GM23248 (cell line): Measurements from ENCODE around the gene SNX7. TPM values are rescaled to one million over a fixed set of nuclear protein-coding genes. Genes with fewer than 3 reads are reported as not detected.
A peak's percentile ranks its signal among the peaks of the same experiment; 100 is the strongest.

ENCODE experiments used
- DNase-seq: peaks from one replicate; pipeline ENCODE4 v3.0.0-alpha.2; 2015
- H2AFZ ChIP-seq: fragments of 200-600 bp; sonication (generic); 2 replicates; pipeline ENCODE4 v1.6.1; 2016; ENCODE audit warnings: antibody characterized with exemption
- H3F3A ChIP-seq: fragments of 200-600 bp; sonication (generic); 2 replicates; pipeline ENCODE4 v1.6.1; 2016; ENCODE audit warnings: mild to moderate bottlenecking, antibody characterized with exemption, mixed run types; ENCODE audit not compliant: insufficient read depth
- H3K27ac ChIP-seq: fragments of 200-600 bp; sonication (generic); 2 replicates; pipeline ENCODE4 v1.5.1; 2016; ENCODE audit warnings: mild to moderate bottlenecking
- H3K27me3 ChIP-seq: fragments of 200-600 bp; sonication (generic); replicated peaks from 2 replicates; pipeline ENCODE4 v1.6.1; 2016; ENCODE audit warnings: mild to moderate bottlenecking; ENCODE audit not compliant: insufficient read depth
- H3K36me3 ChIP-seq: fragments of 200-600 bp; sonication (generic); 2 replicates; pipeline ENCODE4 v1.6.1; 2016; ENCODE audit warnings: low read depth, mild to moderate bottlenecking
- H3K4me1 ChIP-seq: fragments of 200-600 bp; sonication (generic); 2 replicates; pipeline ENCODE4 v1.6.1; 2016; ENCODE audit warnings: mild to moderate bottlenecking; ENCODE audit not compliant: insufficient read depth
- H3K4me2 ChIP-seq: fragments of 200-600 bp; sonication (generic); one replicate; pipeline ENCODE4 v1.6.1; 2016; ENCODE audit warnings: mild to moderate bottlenecking; ENCODE audit not compliant: unreplicated experiment
- H3K4me3 ChIP-seq: fragments of 200-600 bp; sonication (generic); 2 replicates; pipeline ENCODE4 v1.5.1; 2016; ENCODE audit warnings: mild to moderate bottlenecking
- H3K79me2 ChIP-seq: fragments of 200-600 bp; sonication (generic); 2 replicates; pipeline ENCODE4 v1.6.1; 2016; ENCODE audit warnings: mild to moderate bottlenecking; ENCODE audit not compliant: insufficient read depth
- H3K9ac ChIP-seq: fragments of 200-600 bp; sonication (generic); 2 replicates; pipeline ENCODE4 v1.6.1; 2016; ENCODE audit warnings: mild to moderate bottlenecking
- H3K9me2 ChIP-seq: fragments of 200-600 bp; sonication (generic); 2 replicates; pipeline ENCODE4 v1.6.1; 2016; ENCODE audit warnings: mixed run types, mild to moderate bottlenecking, moderate library complexity; ENCODE audit not compliant: insufficient read depth
- H3K9me3 ChIP-seq: fragments of 200-600 bp; sonication (generic); one replicate; pipeline ENCODE4 v1.6.1; 2017; ENCODE audit warnings: low read depth
- H4K20me1 ChIP-seq: fragments of 200-600 bp; sonication (generic); 2 replicates; pipeline ENCODE4 v1.6.0; 2016; ENCODE audit not compliant: insufficient read depth
- EZH2 ChIP-seq: fragments of 200-600 bp; sonication (generic); IDR thresholded peaks from 2 replicates; pipeline ENCODE4 v1.6.1; 2018; ENCODE audit warnings: antibody characterized with exemption, mild to moderate bottlenecking; ENCODE audit not compliant: insufficient read depth, poor library complexity, severe bottlenecking
- EZH2phosphoT487 ChIP-seq: fragments of 200-600 bp; sonication (generic); IDR thresholded peaks from 2 replicates; pipeline ENCODE4 v1.6.1; 2018; ENCODE audit warnings: antibody characterized with exemption, moderate library complexity, mild to moderate bottlenecking, low read depth; ENCODE audit not compliant: insufficient read depth
- WGBS, 2 experiments: methylation state at CpG; one replicate each; pipeline ENCODE4 v1.1.6; 2015 to 2017; ENCODE audit warnings: low lambda C conversion rate in 2 of 2, low coverage in 1 of 2; ENCODE audit errors: missing lambda C conversion rate in 2 of 2; 5-methylcytosine and 5-hydroxymethylcytosine counted together
- in situ Hi-C: fragments of 300-500 bp; cut with MboI; formaldehyde crosslinking; loops from 2 replicates; pipeline ENCODE4 v1.15.0; 2020
- polyA plus RNA-seq: library from polyadenylated mRNA; unstranded; fragments of >200 nt; fragmentation: Nextera tagmentation; extraction: Ambion mirVana; gene quantifications from 2 replicates; pipeline ENCODE4 v1.2.1, GENCODE V29; 2016
- total RNA-seq: library from RNA; depleted of rRNA; stranded (reverse); fragments of >200 nt; shearing (Covaris generic); gene quantifications from 2 replicates; pipeline ENCODE4 v1.2.3, GENCODE V29; 2014

SNX7 gene
- total and polyA plus RNA-seq, 2 experiments from 2014 or later = 59.7 to 84.3 TPM

GRCh38 chr1:98675282-98675681 is 13.8 kb downstream of the SNX7 start:
- H3F3A ChIP-seq = peaks cover 38% of the 10 kb centered on the region
- peak overlapping the region; percentile 64 for H3K27ac ChIP-seq
- no peaks in the 10 kb centered on the region for H3K27me3 ChIP-seq
- 39 to 44% methylated on average over 5 of the region's 5 CpGs for WGBS, 2 experiments
- H3K9me3 ChIP-seq = no peaks in the 10 kb centered on the region
- no peak for TF ChIP-seq EZH2phosphoT487
- no peak for TF ChIP-seq EZH2
- peak overlapping the region; percentile 32 for H3K4me2 ChIP-seq
- peaks cover 52% of the 10 kb centered on the region for H3K4me1 ChIP-seq
- H2AFZ ChIP-seq = peak overlapping the region; percentile 24; the same call in 1 of the 2 replicates
- no peaks in the 10 kb centered on the region for H4K20me1 ChIP-seq
- H3K79me2 ChIP-seq = peaks cover 92% of the 10 kb centered on the region
- 0 out of 2 replicates have a peak overlapping the region, but pooled peaks have one; percentile 6 for H3K4me3 ChIP-seq
- no peaks in the 10 kb centered on the region for H3K36me3 ChIP-seq
- H3K9me2 ChIP-seq = no peaks in the 10 kb centered on the region
- no peak overlapping the region for H3K9ac ChIP-seq
- in situ Hi-C loops = no loop called here
- DNase-seq = peak; percentile 28

DNA sequence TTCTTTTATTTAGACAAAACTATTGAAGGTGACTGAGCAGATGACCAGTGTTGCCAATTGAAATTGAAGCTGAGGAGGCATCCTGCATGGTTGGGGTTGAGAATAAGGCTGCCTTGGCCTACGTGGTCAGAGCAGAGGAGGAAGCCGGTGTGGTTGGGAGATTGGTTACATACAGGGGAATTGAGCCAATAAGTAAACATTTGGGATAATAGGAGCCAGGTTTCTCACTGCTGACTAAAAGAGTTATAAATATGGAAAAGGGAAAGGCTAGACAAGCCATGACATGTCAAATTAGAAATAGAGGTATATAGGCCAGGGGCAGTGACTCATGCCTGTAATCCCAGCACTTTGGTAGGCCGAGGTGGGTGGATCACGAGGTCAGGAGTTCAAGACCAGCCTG is 15.8 kb downstream of the SNX7 start:
- peak; percentile 62 for DNase-seq
- no peaks in the 10 kb centered on the region for H4K20me1 ChIP-seq
- TF ChIP-seq EZH2phosphoT487 (no peak), EZH2 (no peak)
- WGBS, 2 experiments = 47 to 51% methylated on average over 4 of the region's 4 CpGs
- peaks cover 35% of the 10 kb centered on the region for H3F3A ChIP-seq
- in situ Hi-C loops = no loop called here
- peak overlapping the region; percentile 25; the same call in 1 of the 2 replicates for H3K27ac ChIP-seq
- H3K9ac ChIP-seq = no peak overlapping the region
- H3K4me3 ChIP-seq = no peak overlapping the region
- H3K79me2 ChIP-seq = peaks cover 91% of the 10 kb centered on the region
- no peaks in the 10 kb centered on the region for H3K9me2 ChIP-seq
- H3K27me3 ChIP-seq = no peaks in the 10 kb centered on the region
- H3K4me2 ChIP-seq = no peak overlapping the region
- H3K4me1 ChIP-seq = peaks cover 38% of the 10 kb centered on the region
- H2AFZ ChIP-seq = no peak overlapping the region
- H3K36me3 ChIP-seq = no peaks in the 10 kb centered on the region
- H3K9me3 ChIP-seq = no peaks in the 10 kb centered on the region

- H3K9ac ChIP-seq = no peak overlapping the region
- H3K4me2 ChIP-seq = no peak overlapping the region
- 89 to 92% methylated on average over 3 of the region's 3 CpGs for WGBS, 2 experiments
- H3K9me3 ChIP-seq = no peaks in the 10 kb centered on the region
- H3K79me2 ChIP-seq = peaks cover 70% of the 10 kb centered on the region
- H3K4me3 ChIP-seq = no peak overlapping the region
- H3K9me2 ChIP-seq = no peaks in the 10 kb centered on the region
- in situ Hi-C loops = no loop called here
- no peak for DNase-seq
- no peak overlapping the region for H3K27ac ChIP-seq
- TF ChIP-seq EZH2 (no peak), EZH2phosphoT487 (no peak)
- no peak overlapping the region for H2AFZ ChIP-seq
- H3K36me3 ChIP-seq = peaks cover 15% of the 10 kb centered on the region; the same call in 1 of the 2 replicates
- peaks cover 6% of the 10 kb centered on the region for H3K4me1 ChIP-seq
- no peaks in the 10 kb centered on the region for H4K20me1 ChIP-seq
- H3K27me3 ChIP-seq = no peaks in the 10 kb centered on the region
- peaks cover 8% of the 10 kb centered on the region; the same call in 1 of the 2 replicates for H3F3A ChIP-seq
Measured at GRCh38 chr1:98681812-98682211, 20.3 kb downstream of the SNX7 start.

DNA sequence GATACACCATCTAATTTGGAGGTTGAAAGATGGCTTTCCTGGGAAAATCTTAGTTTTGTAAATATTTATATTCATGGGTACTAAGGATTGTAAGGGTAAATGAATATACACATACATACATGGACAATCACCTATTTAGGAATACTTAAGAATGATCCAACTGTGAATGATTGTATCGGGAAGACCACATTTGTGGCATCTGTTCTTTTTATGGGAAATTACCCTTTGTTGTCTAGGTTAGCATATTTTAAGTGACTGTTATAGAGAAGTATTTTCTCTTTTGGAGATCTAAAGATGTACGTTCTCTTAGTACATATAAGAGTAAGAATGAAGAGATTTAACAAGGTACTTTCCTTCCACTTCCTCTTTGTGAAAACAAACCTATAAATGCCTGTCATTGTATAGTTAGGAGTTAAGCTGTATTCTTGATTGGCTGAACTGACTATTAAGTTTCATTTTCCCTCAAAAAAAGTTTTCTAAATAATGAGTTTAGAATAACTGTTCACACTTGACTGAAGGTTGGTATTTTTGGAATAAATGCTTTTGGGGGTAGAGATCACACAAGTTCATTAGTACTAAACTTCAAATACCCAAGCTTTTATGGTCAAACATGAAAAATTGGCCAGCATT is 26.7 kb downstream of the SNX7 start:
- no peaks in the 10 kb centered on the region for H3F3A ChIP-seq
- H3K4me3 ChIP-seq = no peak overlapping the region
- no peak overlapping the region for H3K4me2 ChIP-seq
- H3K27me3 ChIP-seq = no peaks in the 10 kb centered on the region
- peaks cover 15% of the 10 kb centered on the region; the same call in 1 of the 2 replicates for H3K36me3 ChIP-seq
- no peaks in the 10 kb centered on the region for H4K20me1 ChIP-seq
- no peaks in the 10 kb centered on the region for H3K9me3 ChIP-seq
- peaks cover 30% of the 10 kb centered on the region for H3K79me2 ChIP-seq
- H3K9me2 ChIP-seq = no peaks in the 10 kb centered on the region
- in situ Hi-C loops = no loop called here
- WGBS, 2 experiments = 99% methylated on average over 2 of the region's 2 CpGs
- TF ChIP-seq EZH2phosphoT487 (no peak), EZH2 (no peak)
- no peak overlapping the region for H3K9ac ChIP-seq
- H3K4me1 ChIP-seq = no peaks in the 10 kb centered on the region
- no peak overlapping the region for H3K27ac ChIP-seq
- H2AFZ ChIP-seq = no peak overlapping the region
- DNase-seq = no peak
